ENCODE results near the gene SVOPL. TPM values are rescaled to one million over a fixed set of nuclear protein-coding genes. Genes with fewer than 3 reads are reported as not detected.

The SVOPL gene
- total RNA-seq, 1 donor from 2014 or later = under 0.01 TPM

Other genes with a start within 250 kb of the SVOPL start
- gene TRIM24, start 241.1 kb downstream of the SVOPL start, total RNA-seq = 2.1 and 2.9 TPM in 2 replicates
- not detected in 2 replicates for gene TMEM213, start 96.6 kb upstream of the SVOPL start, total RNA-seq
- gene ATP6V0A4, start 96.8 kb upstream of the SVOPL start, total RNA-seq = not detected in 2 replicates